HCT116 (cell line): ENCODE results near the gene GEN1. TPM values are rescaled to one million over a fixed set of nuclear protein-coding genes. Genes with fewer than 3 reads are reported as not detected.

Experiments
- CBX3 ChIP-seq: IDR thresholded peaks from 2 replicates; pipeline ENCODE4 v1.6.1; 2012; ENCODE audit warnings: low read depth
- CEBPB ChIP-seq: IDR thresholded peaks from 2 replicates; pipeline ENCODE4 v1.6.1; 2012; ENCODE audit warnings: low read depth
- ELF1 ChIP-seq: IDR thresholded peaks from 2 replicates; pipeline ENCODE4 v1.6.1; 2012; ENCODE audit warnings: low read depth, borderline replicate concordance
- EZH2 ChIP-seq: fragments of 200-600 bp; sonication (generic); IDR thresholded peaks from 2 replicates; pipeline ENCODE4 v1.6.1; 2017; ENCODE audit warnings: antibody characterized with exemption, mixed run types
- EZH2phosphoT487 ChIP-seq: fragments of 200-600 bp; IDR thresholded peaks from 2 replicates; pipeline ENCODE4 v1.6.1; 2018; ENCODE audit warnings: antibody characterized with exemption, borderline replicate concordance
- FOSL1 ChIP-seq: IDR thresholded peaks from 2 replicates; pipeline ENCODE4 v1.6.1; 2012; ENCODE audit warnings: low read depth
- JUND ChIP-seq: IDR thresholded peaks from 2 replicates; pipeline ENCODE4 v1.6.1; 2012
- MAX ChIP-seq: IDR thresholded peaks from 2 replicates; pipeline ENCODE4 v1.6.1; 2012
- POLR2A ChIP-seq: IDR thresholded peaks from 2 replicates; pipeline ENCODE4 v1.7.0; 2011; ENCODE audit warnings: borderline replicate concordance; ENCODE audit not compliant: insufficient read depth, insufficient read length; ENCODE audit errors: extremely low read depth
- SRF ChIP-seq: IDR thresholded peaks from 2 replicates; pipeline ENCODE4 v1.6.1; 2012; ENCODE audit warnings: low read depth
- TCF7L2 ChIP-seq: IDR thresholded peaks from 2 replicates; pipeline ENCODE4 v1.7.0; 2011; ENCODE audit warnings: borderline replicate concordance, inconsistent platforms; ENCODE audit not compliant: insufficient read depth, insufficient read length; ENCODE audit errors: extremely low read depth
- total RNA-seq: library from RNA; stranded (reverse); gene quantifications from one replicate; pipeline ENCODE4 v1.2.1, GENCODE V29; 2021; ENCODE audit not compliant: unreplicated experiment
- TF ChIP-seq, protein P1 (sequence below), 3 experiments: fragments of 200-600 bp in 1 of 3; sonication (generic) in 1 of 3; IDR thresholded peaks in 2 of 3; conservative IDR thresholded peaks in 1 of 3; 2 replicates each; pipeline ENCODE4 v1.5.1; 2012 to 2017; ENCODE audit warnings: low read depth in 2 of 3, low read length in 2 of 3, antibody characterized with exemption in 1 of 3, borderline replicate concordance in 1 of 3, control low read depth in 1 of 3, mild to moderate bottlenecking in 1 of 3, mixed read lengths in 1 of 3, mixed run types in 1 of 3, moderate library complexity in 1 of 3; ENCODE audit not compliant: insufficient read depth in 1 of 3
- TF ChIP-seq, protein P2 (sequence below): IDR thresholded peaks from 2 replicates; pipeline ENCODE4 v1.6.1; 2011; ENCODE audit warnings: mild to moderate bottlenecking, low read length, moderate library complexity; ENCODE audit not compliant: insufficient replicate concordance; ENCODE audit errors: extremely low read depth

Gene GEN1
- total RNA-seq, 1 experiment from 2014 or later, result 19.7 TPM

- TF ChIP-seq, protein P1, sequence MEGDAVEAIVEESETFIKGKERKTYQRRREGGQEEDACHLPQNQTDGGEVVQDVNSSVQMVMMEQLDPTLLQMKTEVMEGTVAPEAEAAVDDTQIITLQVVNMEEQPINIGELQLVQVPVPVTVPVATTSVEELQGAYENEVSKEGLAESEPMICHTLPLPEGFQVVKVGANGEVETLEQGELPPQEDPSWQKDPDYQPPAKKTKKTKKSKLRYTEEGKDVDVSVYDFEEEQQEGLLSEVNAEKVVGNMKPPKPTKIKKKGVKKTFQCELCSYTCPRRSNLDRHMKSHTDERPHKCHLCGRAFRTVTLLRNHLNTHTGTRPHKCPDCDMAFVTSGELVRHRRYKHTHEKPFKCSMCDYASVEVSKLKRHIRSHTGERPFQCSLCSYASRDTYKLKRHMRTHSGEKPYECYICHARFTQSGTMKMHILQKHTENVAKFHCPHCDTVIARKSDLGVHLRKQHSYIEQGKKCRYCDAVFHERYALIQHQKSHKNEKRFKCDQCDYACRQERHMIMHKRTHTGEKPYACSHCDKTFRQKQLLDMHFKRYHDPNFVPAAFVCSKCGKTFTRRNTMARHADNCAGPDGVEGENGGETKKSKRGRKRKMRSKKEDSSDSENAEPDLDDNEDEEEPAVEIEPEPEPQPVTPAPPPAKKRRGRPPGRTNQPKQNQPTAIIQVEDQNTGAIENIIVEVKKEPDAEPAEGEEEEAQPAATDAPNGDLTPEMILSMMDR (IDR thresholded peaks at IDR 0.05 in 2 of 3, conservative IDR thresholded peaks at IDR 0.05 in 1 of 3; ENCODE audit: borderline replicate concordance in 1 of 3, insufficient read depth in 1 of 3, low read depth in 2 of 3, low read length in 2 of 3), result peak; percentile 94 to 98 (median 97)
- TF ChIP-seq POLR2A, result no peak
- TF ChIP-seq FOSL1, result no peak
- peak; percentile 86 for TF ChIP-seq CBX3
- no peak for TF ChIP-seq ELF1
- TF ChIP-seq, protein P2, sequence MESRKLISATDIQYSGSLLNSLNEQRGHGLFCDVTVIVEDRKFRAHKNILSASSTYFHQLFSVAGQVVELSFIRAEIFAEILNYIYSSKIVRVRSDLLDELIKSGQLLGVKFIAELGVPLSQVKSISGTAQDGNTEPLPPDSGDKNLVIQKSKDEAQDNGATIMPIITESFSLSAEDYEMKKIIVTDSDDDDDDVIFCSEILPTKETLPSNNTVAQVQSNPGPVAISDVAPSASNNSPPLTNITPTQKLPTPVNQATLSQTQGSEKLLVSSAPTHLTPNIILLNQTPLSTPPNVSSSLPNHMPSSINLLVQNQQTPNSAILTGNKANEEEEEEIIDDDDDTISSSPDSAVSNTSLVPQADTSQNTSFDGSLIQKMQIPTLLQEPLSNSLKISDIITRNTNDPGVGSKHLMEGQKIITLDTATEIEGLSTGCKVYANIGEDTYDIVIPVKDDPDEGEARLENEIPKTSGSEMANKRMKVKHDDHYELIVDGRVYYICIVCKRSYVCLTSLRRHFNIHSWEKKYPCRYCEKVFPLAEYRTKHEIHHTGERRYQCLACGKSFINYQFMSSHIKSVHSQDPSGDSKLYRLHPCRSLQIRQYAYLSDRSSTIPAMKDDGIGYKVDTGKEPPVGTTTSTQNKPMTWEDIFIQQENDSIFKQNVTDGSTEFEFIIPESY, result no peak
- TF ChIP-seq SRF, result no peak
- peak; percentile 70 for TF ChIP-seq MAX
- TF ChIP-seq EZH2phosphoT487, result no peak
- TF ChIP-seq JUND, result no peak
- TF ChIP-seq EZH2, result no peak
- no peak for TF ChIP-seq CEBPB
- no peak for TF ChIP-seq TCF7L2
- TF ChIP-seq, all 23 proteins: peak for 6
Observed at GRCh38 chr2:17830053-17831034, 76.4 kb downstream of the GEN1 start (continued).
